Ishikawa (cell line): ENCODE results near the gene F2RL3.

Experiments used
- CEBPB ChIP-seq: IDR thresholded peaks from 2 replicates; pipeline ENCODE4 v1.6.1; 2012
- MAX ChIP-seq: IDR thresholded peaks from 2 replicates; pipeline ENCODE4 v1.6.1; 2012
- NFIC ChIP-seq: IDR thresholded peaks from 2 replicates; pipeline ENCODE4 v1.6.1; 2012
- RAD21 ChIP-seq: IDR thresholded peaks from 2 replicates; pipeline ENCODE4 v1.6.1; 2012; ENCODE audit warnings: low read depth
- TEAD4 ChIP-seq: IDR thresholded peaks from 2 replicates; pipeline ENCODE4 v1.6.1; 2012
- TF ChIP-seq, protein P1 (sequence below): IDR thresholded peaks from 2 replicates; pipeline ENCODE4 v1.6.1; 2012

DNA sequence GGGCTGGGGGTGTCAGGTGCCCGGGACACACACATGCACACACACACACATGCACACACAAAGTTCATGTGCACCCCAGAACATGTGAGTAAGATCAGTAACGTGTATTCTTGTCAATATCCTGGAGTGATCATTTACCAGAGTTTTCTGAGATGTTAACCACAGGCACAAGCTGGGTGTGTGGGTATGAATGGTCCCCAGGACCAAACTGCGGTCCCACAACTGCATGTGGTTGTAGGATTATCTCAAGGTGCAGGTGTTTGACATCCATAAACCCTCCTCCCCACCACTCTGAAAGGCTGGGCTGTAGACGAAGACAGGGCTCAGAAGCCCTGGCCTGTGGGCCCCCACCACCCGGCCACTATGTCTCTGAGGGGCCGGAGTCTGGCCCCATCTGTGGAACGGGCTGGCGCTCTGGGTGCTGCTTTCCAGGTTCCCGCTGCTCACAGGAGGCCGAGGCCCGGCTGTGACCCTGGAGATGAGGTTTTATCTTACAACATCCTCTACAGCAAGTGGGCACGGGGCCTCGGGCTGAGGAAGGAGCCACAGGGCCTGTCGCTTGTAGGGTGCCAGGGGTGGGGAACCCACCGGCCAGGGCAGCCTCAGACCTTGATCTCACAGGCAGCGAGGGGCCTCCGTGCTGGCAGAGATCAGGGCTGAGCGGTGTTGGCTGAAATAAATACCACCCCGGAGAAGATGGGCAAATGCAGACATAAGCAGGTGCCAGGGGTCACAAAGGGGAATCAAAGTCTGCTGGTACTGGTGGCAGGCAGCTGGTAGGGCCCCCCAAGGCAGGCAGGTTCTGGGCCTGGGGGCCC is 4.3 kb downstream of the F2RL3 start:
- TF ChIP-seq RAD21 (no peak), MAX (no peak), CEBPB (no peak), TEAD4 (no peak), NFIC (no peak)
- TF ChIP-seq, protein P1, sequence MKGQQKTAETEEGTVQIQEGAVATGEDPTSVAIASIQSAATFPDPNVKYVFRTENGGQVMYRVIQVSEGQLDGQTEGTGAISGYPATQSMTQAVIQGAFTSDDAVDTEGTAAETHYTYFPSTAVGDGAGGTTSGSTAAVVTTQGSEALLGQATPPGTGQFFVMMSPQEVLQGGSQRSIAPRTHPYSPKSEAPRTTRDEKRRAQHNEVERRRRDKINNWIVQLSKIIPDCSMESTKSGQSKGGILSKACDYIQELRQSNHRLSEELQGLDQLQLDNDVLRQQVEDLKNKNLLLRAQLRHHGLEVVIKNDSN = no peak
